HepG2 (cell line): ENCODE measurements around the gene MYD88. TPM values are rescaled to one million over a fixed set of nuclear protein-coding genes. Genes with fewer than 3 reads are reported as not detected.

ENCODE experiments used
- CBX1 ChIP-seq: IDR thresholded peaks from one replicate; pipeline ENCODE4 v1.6.1; 2016; ENCODE audit warnings: antibody characterized with exemption, low read depth
- CCAR2 ChIP-seq: fragments of 200-400 bp; formaldehyde crosslinking; optimal IDR thresholded peaks from 2 replicates; pipeline ENCODE3; 2018; ENCODE audit warnings: low read depth, mild to moderate bottlenecking, low read length, moderate library complexity
- CENPX ChIP-seq: sonication (generic); formaldehyde crosslinking; IDR thresholded peaks from 2 replicates; pipeline ENCODE4 v1.9.0; 2021; ENCODE audit warnings: mild to moderate bottlenecking, missing genetic modification reagents, moderate library complexity
- GLI4 ChIP-seq: sonication (generic); formaldehyde crosslinking; IDR thresholded peaks from 2 replicates; pipeline ENCODE4 v1.5.1; 2020; ENCODE audit warnings: missing genetic modification reagents, mild to moderate bottlenecking, moderate library complexity, borderline replicate concordance
- HIVEP1 ChIP-seq: sonication (generic); formaldehyde crosslinking; IDR thresholded peaks from 2 replicates; pipeline ENCODE4 v1.4.0; 2020; ENCODE audit warnings: mild to moderate bottlenecking, missing genetic modification reagents
- MEIS1 ChIP-seq: sonication (generic); formaldehyde crosslinking; IDR thresholded peaks from 2 replicates; pipeline ENCODE4 v1.9.0; 2021; ENCODE audit warnings: mild to moderate bottlenecking, missing genetic modification reagents, moderate library complexity, borderline replicate concordance
- NKX3-1 ChIP-seq: sonication (generic); formaldehyde crosslinking; IDR thresholded peaks from 2 replicates; pipeline ENCODE4 v1.5.0; 2020; ENCODE audit warnings: missing genetic modification reagents
- RNF2 ChIP-seq: fragments of 450-650 bp; conservative IDR thresholded peaks from 2 replicates; pipeline ENCODE4 v1.6.1; 2016; ENCODE audit warnings: low read depth
- TBX2 ChIP-seq: sonication (generic); formaldehyde crosslinking; IDR thresholded peaks from 2 replicates; pipeline ENCODE4 v1.5.0; 2020; ENCODE audit warnings: missing genetic modification reagents, mild to moderate bottlenecking, borderline replicate concordance
- ZFP36L2 ChIP-seq: sonication (generic); formaldehyde crosslinking; IDR thresholded peaks from 2 replicates; pipeline ENCODE4 v1.4.0; 2020; ENCODE audit warnings: missing genetic modification reagents
- ZNF230 ChIP-seq: sonication (generic); formaldehyde crosslinking; IDR thresholded peaks from 2 replicates; pipeline ENCODE4 v1.4.0; 2020; ENCODE audit warnings: mild to moderate bottlenecking, missing genetic modification reagents
- ZNF232 ChIP-seq: sonication (generic); formaldehyde crosslinking; IDR thresholded peaks from 2 replicates; pipeline ENCODE4 v1.4.0; 2020; ENCODE audit warnings: missing genetic modification reagents, borderline replicate concordance
- ZNF598 ChIP-seq: sonication (generic); formaldehyde crosslinking; IDR thresholded peaks from 2 replicates; pipeline ENCODE4 v1.5.1; 2020; ENCODE audit warnings: mild to moderate bottlenecking, missing genetic modification reagents, borderline replicate concordance
- ZNF7 ChIP-seq: IDR thresholded peaks from 2 replicates; pipeline ENCODE4 v1.6.1; 2016; ENCODE audit warnings: missing biosample characterization, missing genetic modification reagents
- ZNF775 ChIP-seq: sonication (generic); formaldehyde crosslinking; IDR thresholded peaks from 2 replicates; pipeline ENCODE4 v1.4.0; 2020; ENCODE audit warnings: missing genetic modification reagents, mild to moderate bottlenecking, moderate library complexity, borderline replicate concordance
- polyA plus RNA-seq, 8 experiments: library from polyadenylated mRNA; depleted of rRNA in 3 of 8; stranded (reverse) in 7 of 8; unstranded in 1 of 8; fragments of >200 nt; fragmentation: Illumina TruSeq in 4 of 8; extraction: Trizol in 4 of 8; gene quantifications; 2 replicates each; pipeline versions ENCODE4 v1.2.1 to v1.2.3, GENCODE V29; 2011 to 2016; ENCODE audit warnings: low read depth in 4 of 8, missing spikeins in 1 of 8, mixed read lengths in 1 of 8; ENCODE audit not compliant: insufficient read depth in 1 of 8
- total RNA-seq, 5 experiments: library from RNA; depleted of rRNA; stranded (reverse); fragments of >200 nt; fragmentation: Illumina TruSeq; extraction: Trizol; gene quantifications; 2 replicates each; pipeline ENCODE4 v1.2.3, GENCODE V29; 2016; ENCODE audit warnings: low read depth in 1 of 5
- TF ChIP-seq, protein P1 (sequence below): sonication (generic); formaldehyde crosslinking; IDR thresholded peaks from 2 replicates; pipeline ENCODE4 v1.4.0; 2020; ENCODE audit warnings: missing genetic modification reagents
- TF ChIP-seq, protein P2 (sequence below): sonication (generic); formaldehyde crosslinking; IDR thresholded peaks from 2 replicates; pipeline ENCODE4 v1.8.1; 2023; ENCODE audit warnings: mild to moderate bottlenecking, inconsistent platforms, moderate library complexity, missing genetic modification reagents, borderline replicate concordance
- TF ChIP-seq, protein P3 (sequence below): fragments of 450-650 bp; IDR thresholded peaks from 2 replicates; pipeline ENCODE4 v1.6.1; 2017; ENCODE audit warnings: mild to moderate bottlenecking
- TF ChIP-seq, protein P4 (sequence below): sonication (generic); formaldehyde crosslinking; IDR thresholded peaks from 2 replicates; pipeline ENCODE4 v1.5.0; 2020; ENCODE audit warnings: missing genetic modification reagents
- TF ChIP-seq, protein P5 (sequence below): sonication (generic); formaldehyde crosslinking; IDR thresholded peaks from 2 replicates; pipeline ENCODE4 v1.8.1; 2023; ENCODE audit warnings: missing genetic modification reagents, mild to moderate bottlenecking, borderline replicate concordance

Gene MYD88
- total and polyA plus RNA-seq, 2 of the 13 experiments (the other 11 are each of a cell fraction or from before 2014, with no cell fraction given): 7.6 to 32.7 TPM

DNA sequence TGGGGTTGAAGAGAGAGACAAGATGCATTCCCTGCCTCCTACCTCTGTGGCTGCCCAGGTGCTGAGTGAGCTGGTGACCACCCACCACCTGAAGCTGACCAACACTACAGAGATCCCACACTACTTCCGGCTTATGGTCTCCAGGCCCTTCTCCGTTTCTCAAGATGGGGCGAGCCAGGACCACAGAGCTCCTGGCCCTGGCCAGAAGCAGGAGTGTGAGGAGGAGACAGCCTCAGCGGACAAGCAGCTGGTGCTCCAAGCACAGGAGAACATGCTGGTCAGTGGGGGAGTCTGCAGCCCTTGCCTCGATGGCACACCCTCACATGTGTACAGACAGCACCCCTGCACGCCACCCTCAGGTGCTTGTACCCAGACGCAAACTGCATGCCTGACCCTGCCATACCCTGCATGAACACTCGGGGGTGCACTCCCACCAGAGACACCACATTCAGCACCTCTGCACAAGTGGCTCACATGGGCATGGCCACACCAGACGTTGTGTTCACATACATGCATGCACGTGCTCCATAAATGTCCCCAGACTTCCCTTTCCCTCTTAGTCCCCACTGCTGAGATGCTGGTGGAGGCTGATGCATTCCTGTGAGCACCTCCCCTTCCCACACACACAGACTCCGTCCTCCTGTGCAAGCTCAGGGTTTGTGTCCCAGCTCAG lies 20.6 kb upstream of the MYD88 start (continued):
- TF ChIP-seq, protein P1, sequence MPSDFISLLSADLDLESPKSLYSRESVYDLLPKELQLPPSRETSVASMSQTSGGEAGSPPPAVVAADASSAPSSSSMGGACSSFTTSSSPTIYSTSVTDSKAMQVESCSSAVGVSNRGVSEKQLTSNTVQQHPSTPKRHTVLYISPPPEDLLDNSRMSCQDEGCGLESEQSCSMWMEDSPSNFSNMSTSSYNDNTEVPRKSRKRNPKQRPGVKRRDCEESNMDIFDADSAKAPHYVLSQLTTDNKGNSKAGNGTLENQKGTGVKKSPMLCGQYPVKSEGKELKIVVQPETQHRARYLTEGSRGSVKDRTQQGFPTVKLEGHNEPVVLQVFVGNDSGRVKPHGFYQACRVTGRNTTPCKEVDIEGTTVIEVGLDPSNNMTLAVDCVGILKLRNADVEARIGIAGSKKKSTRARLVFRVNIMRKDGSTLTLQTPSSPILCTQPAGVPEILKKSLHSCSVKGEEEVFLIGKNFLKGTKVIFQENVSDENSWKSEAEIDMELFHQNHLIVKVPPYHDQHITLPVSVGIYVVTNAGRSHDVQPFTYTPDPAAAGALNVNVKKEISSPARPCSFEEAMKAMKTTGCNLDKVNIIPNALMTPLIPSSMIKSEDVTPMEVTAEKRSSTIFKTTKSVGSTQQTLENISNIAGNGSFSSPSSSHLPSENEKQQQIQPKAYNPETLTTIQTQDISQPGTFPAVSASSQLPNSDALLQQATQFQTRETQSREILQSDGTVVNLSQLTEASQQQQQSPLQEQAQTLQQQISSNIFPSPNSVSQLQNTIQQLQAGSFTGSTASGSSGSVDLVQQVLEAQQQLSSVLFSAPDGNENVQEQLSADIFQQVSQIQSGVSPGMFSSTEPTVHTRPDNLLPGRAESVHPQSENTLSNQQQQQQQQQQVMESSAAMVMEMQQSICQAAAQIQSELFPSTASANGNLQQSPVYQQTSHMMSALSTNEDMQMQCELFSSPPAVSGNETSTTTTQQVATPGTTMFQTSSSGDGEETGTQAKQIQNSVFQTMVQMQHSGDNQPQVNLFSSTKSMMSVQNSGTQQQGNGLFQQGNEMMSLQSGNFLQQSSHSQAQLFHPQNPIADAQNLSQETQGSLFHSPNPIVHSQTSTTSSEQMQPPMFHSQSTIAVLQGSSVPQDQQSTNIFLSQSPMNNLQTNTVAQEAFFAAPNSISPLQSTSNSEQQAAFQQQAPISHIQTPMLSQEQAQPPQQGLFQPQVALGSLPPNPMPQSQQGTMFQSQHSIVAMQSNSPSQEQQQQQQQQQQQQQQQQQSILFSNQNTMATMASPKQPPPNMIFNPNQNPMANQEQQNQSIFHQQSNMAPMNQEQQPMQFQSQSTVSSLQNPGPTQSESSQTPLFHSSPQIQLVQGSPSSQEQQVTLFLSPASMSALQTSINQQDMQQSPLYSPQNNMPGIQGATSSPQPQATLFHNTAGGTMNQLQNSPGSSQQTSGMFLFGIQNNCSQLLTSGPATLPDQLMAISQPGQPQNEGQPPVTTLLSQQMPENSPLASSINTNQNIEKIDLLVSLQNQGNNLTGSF (CRISPR knock-in tag): no peak
- TF ChIP-seq ZNF598 (no peak), CENPX (no peak), MEIS1 (CRISPR knock-in tag) (no peak), TBX2 (no peak), ZNF232 (CRISPR knock-in tag) (peak; percentile 73; the same call in 1 of the 2 replicates), ZNF775 (CRISPR knock-in tag) (no peak), ZNF7 (CRISPR knock-in tag) (no peak), CCAR2 (no peak), ZNF230 (CRISPR knock-in tag) (no peak), ZFP36L2 (CRISPR knock-in tag) (no peak), CBX1 (no peak), RNF2 (0 out of 2 replicates have a peak, but pooled peaks have one; percentile 34), GLI4 (CRISPR knock-in tag) (no peak), HIVEP1 (CRISPR knock-in tag) (no peak), NKX3-1 (CRISPR knock-in tag) (no peak)
- TF ChIP-seq, protein P2, sequence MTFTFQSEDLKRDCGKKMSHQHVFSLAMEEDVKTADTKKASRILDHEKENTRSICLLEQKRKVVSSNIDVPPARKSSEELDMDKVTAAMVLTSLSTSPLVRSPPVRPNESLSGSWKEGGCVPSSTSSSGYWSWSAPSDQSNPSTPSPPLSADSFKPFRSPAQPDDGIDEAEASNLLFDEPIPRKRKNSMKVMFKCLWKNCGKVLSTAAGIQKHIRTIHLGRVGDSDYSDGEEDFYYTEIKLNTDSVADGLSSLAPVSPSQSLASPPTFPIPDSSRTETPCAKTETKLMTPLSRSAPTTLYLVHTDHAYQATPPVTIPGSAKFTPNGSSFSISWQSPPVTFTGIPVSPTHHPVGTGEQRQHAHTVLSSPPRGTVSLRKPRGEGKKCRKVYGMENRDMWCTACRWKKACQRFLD (CRISPR knock-in tag): no peak
- TF ChIP-seq, protein P3, sequence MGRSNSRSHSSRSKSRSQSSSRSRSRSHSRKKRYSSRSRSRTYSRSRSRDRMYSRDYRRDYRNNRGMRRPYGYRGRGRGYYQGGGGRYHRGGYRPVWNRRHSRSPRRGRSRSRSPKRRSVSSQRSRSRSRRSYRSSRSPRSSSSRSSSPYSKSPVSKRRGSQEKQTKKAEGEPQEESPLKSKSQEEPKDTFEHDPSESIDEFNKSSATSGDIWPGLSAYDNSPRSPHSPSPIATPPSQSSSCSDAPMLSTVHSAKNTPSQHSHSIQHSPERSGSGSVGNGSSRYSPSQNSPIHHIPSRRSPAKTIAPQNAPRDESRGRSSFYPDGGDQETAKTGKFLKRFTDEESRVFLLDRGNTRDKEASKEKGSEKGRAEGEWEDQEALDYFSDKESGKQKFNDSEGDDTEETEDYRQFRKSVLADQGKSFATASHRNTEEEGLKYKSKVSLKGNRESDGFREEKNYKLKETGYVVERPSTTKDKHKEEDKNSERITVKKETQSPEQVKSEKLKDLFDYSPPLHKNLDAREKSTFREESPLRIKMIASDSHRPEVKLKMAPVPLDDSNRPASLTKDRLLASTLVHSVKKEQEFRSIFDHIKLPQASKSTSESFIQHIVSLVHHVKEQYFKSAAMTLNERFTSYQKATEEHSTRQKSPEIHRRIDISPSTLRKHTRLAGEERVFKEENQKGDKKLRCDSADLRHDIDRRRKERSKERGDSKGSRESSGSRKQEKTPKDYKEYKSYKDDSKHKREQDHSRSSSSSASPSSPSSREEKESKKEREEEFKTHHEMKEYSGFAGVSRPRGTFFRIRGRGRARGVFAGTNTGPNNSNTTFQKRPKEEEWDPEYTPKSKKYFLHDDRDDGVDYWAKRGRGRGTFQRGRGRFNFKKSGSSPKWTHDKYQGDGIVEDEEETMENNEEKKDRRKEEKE: no peak
- TF ChIP-seq, protein P4, sequence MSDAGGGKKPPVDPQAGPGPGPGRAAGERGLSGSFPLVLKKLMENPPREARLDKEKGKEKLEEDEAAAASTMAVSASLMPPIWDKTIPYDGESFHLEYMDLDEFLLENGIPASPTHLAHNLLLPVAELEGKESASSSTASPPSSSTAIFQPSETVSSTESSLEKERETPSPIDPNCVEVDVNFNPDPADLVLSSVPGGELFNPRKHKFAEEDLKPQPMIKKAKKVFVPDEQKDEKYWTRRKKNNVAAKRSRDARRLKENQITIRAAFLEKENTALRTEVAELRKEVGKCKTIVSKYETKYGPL (CRISPR knock-in tag): no peak
- TF ChIP-seq, protein P5, sequence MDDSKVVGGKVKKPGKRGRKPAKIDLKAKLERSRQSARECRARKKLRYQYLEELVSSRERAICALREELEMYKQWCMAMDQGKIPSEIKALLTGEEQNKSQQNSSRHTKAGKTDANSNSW (CRISPR knock-in tag): no peak
